SH-SY5Y (cell line): ENCODE data around the gene CARF.

Experiments used
- GATA2 ChIP-seq: IDR thresholded peaks from 2 replicates; pipeline ENCODE4 v1.6.1; 2011; ENCODE audit warnings: mild to moderate bottlenecking, low read depth, low read length
- GATA3 ChIP-seq: IDR thresholded peaks from 2 replicates; pipeline ENCODE4 v1.6.1; 2011; ENCODE audit warnings: low read depth, mild to moderate bottlenecking, low read length, moderate library complexity

DNA sequence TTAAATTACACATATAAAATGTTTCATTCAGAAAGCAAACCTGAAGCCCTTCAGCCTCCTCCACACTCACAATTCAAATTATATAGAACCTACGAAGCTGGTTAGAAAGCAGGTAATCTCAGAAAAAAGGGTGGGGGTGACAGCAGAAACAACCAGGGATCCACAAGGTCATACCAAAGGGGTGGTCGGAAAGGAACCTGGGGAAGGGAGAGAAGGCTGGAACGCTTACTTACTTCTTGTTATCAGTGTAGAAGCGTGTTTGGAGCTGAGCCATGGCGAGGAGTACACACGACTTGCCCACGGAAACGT lies 918 bp upstream of the CARF start:
- TF ChIP-seq GATA2 (no peak), GATA3 (no peak)
